ENCODE measurements around the gene NHSL1. TPM values are rescaled to one million over a fixed set of nuclear protein-coding genes. Genes with fewer than 3 reads are reported as not detected.
A peak's percentile ranks its signal among the peaks of the same experiment; 100 is the strongest.

Gene NHSL1
- total and polyA plus RNA-seq, 4 donors, result 6.6 to 33.0 (median 20.7) TPM

DNA sequence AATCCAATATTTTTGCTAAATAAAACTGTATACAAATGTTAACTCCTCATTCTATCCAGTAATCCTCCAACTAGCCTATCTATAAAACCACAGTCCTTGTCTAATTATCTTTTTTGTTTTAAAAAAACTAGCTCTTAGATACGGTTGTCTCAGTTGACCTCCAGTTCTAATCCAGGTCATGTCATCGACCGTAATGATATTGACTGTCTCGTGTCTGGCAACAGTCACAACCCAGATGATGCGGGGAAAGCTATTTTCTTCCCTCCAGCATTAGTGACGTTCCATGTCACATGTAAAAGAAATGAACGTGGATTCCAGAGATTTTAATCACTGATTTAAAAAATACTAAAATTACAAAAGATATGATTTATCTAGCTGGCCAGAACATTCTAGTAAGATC is 59.7 kb downstream of the NHSL1 start (continued):
- TF ChIP-seq, protein P1, sequence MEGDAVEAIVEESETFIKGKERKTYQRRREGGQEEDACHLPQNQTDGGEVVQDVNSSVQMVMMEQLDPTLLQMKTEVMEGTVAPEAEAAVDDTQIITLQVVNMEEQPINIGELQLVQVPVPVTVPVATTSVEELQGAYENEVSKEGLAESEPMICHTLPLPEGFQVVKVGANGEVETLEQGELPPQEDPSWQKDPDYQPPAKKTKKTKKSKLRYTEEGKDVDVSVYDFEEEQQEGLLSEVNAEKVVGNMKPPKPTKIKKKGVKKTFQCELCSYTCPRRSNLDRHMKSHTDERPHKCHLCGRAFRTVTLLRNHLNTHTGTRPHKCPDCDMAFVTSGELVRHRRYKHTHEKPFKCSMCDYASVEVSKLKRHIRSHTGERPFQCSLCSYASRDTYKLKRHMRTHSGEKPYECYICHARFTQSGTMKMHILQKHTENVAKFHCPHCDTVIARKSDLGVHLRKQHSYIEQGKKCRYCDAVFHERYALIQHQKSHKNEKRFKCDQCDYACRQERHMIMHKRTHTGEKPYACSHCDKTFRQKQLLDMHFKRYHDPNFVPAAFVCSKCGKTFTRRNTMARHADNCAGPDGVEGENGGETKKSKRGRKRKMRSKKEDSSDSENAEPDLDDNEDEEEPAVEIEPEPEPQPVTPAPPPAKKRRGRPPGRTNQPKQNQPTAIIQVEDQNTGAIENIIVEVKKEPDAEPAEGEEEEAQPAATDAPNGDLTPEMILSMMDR (IDR thresholded peaks at IDR 0.05; ENCODE audit: low read depth, low read length, missing input control), result no peak
- TF ChIP-seq RAD21 (IDR thresholded peaks at IDR 0.05), result peak; percentile 37
- TF ChIP-seq, protein P2, sequence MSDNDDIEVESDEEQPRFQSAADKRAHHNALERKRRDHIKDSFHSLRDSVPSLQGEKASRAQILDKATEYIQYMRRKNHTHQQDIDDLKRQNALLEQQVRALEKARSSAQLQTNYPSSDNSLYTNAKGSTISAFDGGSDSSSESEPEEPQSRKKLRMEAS (IDR thresholded peaks at IDR 0.05), result peak; percentile 42
- TF ChIP-seq GABPA (IDR thresholded peaks at IDR 0.05 in 1 of 2, conservative IDR thresholded peaks at IDR 0.05 in 1 of 2), result no peak
- no peak for TF ChIP-seq FOXA2 (IDR thresholded peaks at IDR 0.05)
- peak; percentile 97 to 98 for TF ChIP-seq RXRA (IDR thresholded peaks at IDR 0.05)

DNA sequence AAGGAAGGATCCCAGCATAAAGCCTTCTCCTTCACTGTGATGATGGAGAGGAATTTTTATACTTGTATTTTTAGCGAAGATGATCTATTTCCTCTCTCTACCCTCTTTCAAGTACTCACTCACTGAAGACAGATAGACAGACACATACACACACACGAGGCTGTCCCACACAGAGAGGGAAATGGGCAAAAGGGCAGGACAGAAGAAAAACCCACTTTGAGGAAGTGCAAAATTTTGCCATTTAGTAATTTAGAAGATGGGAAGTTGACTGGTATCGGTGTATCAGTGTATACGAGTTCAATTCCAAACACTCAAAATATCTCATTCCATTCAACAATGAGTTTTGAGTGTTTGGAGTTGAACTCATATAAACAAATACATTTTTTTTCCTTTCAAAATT is 64.4 kb downstream of the NHSL1 start:
- H3K4me1 ChIP-seq (ENCODE audit: control insufficient read depth in 4 of 4, insufficient read depth in 4 of 4, low read length in 3 of 4), result peaks cover 2 to 23% (median 12%) of the 10 kb centered on the region in 4 donors
- 74% methylated on average over 4 of the region's 4 CpGs for WGBS
- no peak overlapping the region for H3K27ac ChIP-seq (ENCODE audit: low read depth in 1 of 2, low read length in 2 of 2)
- H3K9me3 ChIP-seq (ENCODE audit: control insufficient read depth in 4 of 4, low read length in 3 of 4), result no peaks in the 10 kb centered on the region
- H3K27me3 ChIP-seq (ENCODE audit: control insufficient read depth in 4 of 4, insufficient read depth in 4 of 4, low read length in 3 of 4), result no peaks in the 10 kb centered on the region
- TF ChIP-seq, protein P3, sequence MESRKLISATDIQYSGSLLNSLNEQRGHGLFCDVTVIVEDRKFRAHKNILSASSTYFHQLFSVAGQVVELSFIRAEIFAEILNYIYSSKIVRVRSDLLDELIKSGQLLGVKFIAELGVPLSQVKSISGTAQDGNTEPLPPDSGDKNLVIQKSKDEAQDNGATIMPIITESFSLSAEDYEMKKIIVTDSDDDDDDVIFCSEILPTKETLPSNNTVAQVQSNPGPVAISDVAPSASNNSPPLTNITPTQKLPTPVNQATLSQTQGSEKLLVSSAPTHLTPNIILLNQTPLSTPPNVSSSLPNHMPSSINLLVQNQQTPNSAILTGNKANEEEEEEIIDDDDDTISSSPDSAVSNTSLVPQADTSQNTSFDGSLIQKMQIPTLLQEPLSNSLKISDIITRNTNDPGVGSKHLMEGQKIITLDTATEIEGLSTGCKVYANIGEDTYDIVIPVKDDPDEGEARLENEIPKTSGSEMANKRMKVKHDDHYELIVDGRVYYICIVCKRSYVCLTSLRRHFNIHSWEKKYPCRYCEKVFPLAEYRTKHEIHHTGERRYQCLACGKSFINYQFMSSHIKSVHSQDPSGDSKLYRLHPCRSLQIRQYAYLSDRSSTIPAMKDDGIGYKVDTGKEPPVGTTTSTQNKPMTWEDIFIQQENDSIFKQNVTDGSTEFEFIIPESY (IDR thresholded peaks at IDR 0.05), result no peak
- TF ChIP-seq, protein P4, sequence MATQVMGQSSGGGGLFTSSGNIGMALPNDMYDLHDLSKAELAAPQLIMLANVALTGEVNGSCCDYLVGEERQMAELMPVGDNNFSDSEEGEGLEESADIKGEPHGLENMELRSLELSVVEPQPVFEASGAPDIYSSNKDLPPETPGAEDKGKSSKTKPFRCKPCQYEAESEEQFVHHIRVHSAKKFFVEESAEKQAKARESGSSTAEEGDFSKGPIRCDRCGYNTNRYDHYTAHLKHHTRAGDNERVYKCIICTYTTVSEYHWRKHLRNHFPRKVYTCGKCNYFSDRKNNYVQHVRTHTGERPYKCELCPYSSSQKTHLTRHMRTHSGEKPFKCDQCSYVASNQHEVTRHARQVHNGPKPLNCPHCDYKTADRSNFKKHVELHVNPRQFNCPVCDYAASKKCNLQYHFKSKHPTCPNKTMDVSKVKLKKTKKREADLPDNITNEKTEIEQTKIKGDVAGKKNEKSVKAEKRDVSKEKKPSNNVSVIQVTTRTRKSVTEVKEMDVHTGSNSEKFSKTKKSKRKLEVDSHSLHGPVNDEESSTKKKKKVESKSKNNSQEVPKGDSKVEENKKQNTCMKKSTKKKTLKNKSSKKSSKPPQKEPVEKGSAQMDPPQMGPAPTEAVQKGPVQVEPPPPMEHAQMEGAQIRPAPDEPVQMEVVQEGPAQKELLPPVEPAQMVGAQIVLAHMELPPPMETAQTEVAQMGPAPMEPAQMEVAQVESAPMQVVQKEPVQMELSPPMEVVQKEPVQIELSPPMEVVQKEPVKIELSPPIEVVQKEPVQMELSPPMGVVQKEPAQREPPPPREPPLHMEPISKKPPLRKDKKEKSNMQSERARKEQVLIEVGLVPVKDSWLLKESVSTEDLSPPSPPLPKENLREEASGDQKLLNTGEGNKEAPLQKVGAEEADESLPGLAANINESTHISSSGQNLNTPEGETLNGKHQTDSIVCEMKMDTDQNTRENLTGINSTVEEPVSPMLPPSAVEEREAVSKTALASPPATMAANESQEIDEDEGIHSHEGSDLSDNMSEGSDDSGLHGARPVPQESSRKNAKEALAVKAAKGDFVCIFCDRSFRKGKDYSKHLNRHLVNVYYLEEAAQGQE (IDR thresholded peaks at IDR 0.05), result no peak
- no peak for TF ChIP-seq YY1 (IDR thresholded peaks at IDR 0.05)
- TF ChIP-seq, protein P5, sequence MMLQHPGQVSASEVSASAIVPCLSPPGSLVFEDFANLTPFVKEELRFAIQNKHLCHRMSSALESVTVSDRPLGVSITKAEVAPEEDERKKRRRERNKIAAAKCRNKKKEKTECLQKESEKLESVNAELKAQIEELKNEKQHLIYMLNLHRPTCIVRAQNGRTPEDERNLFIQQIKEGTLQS (IDR thresholded peaks at IDR 0.05), result no peak
- TF ChIP-seq TAF1 (conservative IDR thresholded peaks at IDR 0.05), result no peak
- TF ChIP-seq, protein P1 (IDR thresholded peaks at IDR 0.05; ENCODE audit: low read depth, low read length, missing input control), result no peak
- TF ChIP-seq FOXA2 (IDR thresholded peaks at IDR 0.05), result no peak
- TF ChIP-seq JUND (IDR thresholded peaks at IDR 0.05), result no peak
- TF ChIP-seq NR2F2 (IDR thresholded peaks at IDR 0.05), result no peak
- TF ChIP-seq, protein P2 (IDR thresholded peaks at IDR 0.05), result no peak
- TF ChIP-seq HNF4G (IDR thresholded peaks at IDR 0.05), result no peak
- no peak for TF ChIP-seq EGR1 (IDR thresholded peaks at IDR 0.05; ENCODE audit: low read depth in 2 of 2)
- TF ChIP-seq RAD21 (IDR thresholded peaks at IDR 0.05), result no peak
- no peak for TF ChIP-seq GABPA (IDR thresholded peaks at IDR 0.05 in 1 of 2, conservative IDR thresholded peaks at IDR 0.05 in 1 of 2)
- TF ChIP-seq FOXA1 (IDR thresholded peaks at IDR 0.05), result no peak
- no peak for TF ChIP-seq RXRA (IDR thresholded peaks at IDR 0.05)
- no peak for TF ChIP-seq SP1 (IDR thresholded peaks at IDR 0.05)
- no peak for TF ChIP-seq HNF4A (conservative IDR thresholded peaks at IDR 0.05)
- DNase-seq (ENCODE audit: low spot score), result no peak
- H3K9ac ChIP-seq (ENCODE audit: low read depth in 1 of 2, low read length in 2 of 2), result peak overlapping the region in 1 of 2 donors; percentile 8
- no peak overlapping the region for H3K4me3 ChIP-seq (ENCODE audit: low read depth in 1 of 3, low read length in 3 of 3)
- peaks cover 0 to 30% (median 23%) of the 10 kb centered on the region in 4 donors for H3K36me3 ChIP-seq (ENCODE audit: control insufficient read depth in 4 of 4, insufficient read depth in 3 of 4, low read depth in 1 of 4, low read length in 3 of 4)

Data from liver (tissue), 9 donors.